ENCODE data around the gene SND1.

DNA sequence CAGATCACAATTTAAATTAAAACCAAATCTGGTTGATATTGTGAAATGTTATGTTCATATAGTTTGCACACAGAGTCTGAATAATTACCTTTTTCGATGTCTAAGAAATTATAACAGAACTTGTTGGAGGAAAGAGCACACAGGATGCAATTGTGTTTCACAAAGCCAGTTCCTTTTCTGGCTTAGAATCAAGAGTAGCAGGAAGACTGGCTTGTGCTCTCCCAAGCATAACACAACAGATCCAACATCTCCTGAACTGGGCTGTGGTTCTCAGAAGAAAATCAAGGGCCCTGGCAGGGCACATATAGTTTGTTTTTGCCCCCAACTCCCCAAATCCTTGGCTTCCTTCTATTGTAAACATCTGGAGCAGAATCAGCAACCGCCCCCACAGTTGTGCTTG, 316.6 kb downstream of the SND1 start:
- TF ChIP-seq POLR2A (IDR thresholded peaks at IDR 0.05; ENCODE audit: low read length) (no peak), GATA1 (IDR thresholded peaks at IDR 0.05; ENCODE audit: low read depth, low read length) (no peak)

All from erythroblast (primary cell).